ENCODE measurements around the gene PHLDB1.
A peak's percentile ranks its signal among the peaks of the same experiment; 100 is the strongest.

PHLDB1 gene

GRCh38 chr11:118606157-118606843 is 1.1 kb upstream of the PHLDB1 start:
- DNase-seq = no peak

DNA sequence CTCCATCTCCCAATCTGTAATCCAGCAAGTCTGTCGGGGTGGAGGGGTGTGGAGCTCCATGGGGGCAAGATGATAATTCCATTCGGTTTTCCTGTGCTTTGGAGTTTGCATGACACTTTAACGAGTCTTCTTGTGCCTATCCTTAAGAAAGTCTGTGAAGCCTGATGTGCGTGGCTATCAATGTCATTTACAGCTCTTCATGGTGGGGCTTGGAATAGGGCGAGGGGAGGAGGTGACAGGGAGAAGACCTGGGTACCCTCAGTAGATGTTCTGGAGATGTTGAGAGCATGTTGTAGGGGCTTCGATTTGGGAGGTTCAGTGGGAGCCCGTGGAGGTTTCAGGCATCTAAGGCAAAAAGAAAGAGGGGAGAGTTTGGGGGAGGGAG is 579 bp upstream of the PHLDB1 start:
- Histone ChIP-seq H3K23ac (ENCODE audit: low read length) (no peak overlapping the region), H2AFZ (ENCODE audit: insufficient read depth, low read length, poor library complexity) (no peak overlapping the region)
- no CpG with 5 or more reads among the region's 7 CpGs for WGBS (ENCODE audit: extremely low coverage, insufficient coverage, insufficient read length)

More at GRCh38 chr11:118606157-118606843, 1.1 kb upstream of the PHLDB1 start:
- H3K4me1 ChIP-seq (ENCODE audit: control insufficient read depth in 1 of 2, insufficient read depth in 2 of 2, low read length in 2 of 2) = peaks cover 24 to 31% of the 10 kb centered on the region in 2 experiments
- no peak overlapping the region for H4K12ac ChIP-seq (ENCODE audit: low read depth, low read length)
- no peak overlapping the region for H2AFZ ChIP-seq (ENCODE audit: insufficient read depth, low read length, poor library complexity)
- H3K4ac ChIP-seq (ENCODE audit: low read depth, low read length) = no peak overlapping the region
- H3K14ac ChIP-seq (ENCODE audit: low read length) = no peak overlapping the region
- no peak overlapping the region for H4K91ac ChIP-seq (ENCODE audit: low read depth, low read length)
- H2BK120ac ChIP-seq (ENCODE audit: insufficient read depth, low read length, poor library complexity) = no peak overlapping the region
- peaks cover 5% of the 10 kb centered on the region for H3K79me1 ChIP-seq (ENCODE audit: low read length)
- H3K4me2 ChIP-seq (ENCODE audit: low read length) = no peak overlapping the region
- H3K18ac ChIP-seq (ENCODE audit: low read length) = no peak overlapping the region
- no peak overlapping the region for H2AK5ac ChIP-seq (ENCODE audit: low read length)
- peaks cover 8% of the 10 kb centered on the region for H3K9me3 ChIP-seq (ENCODE audit: insufficient read depth, low read depth, low read length)
- H3K79me2 ChIP-seq (ENCODE audit: control insufficient read depth, insufficient read depth, low read length, poor library complexity) = no peaks in the 10 kb centered on the region
- H2BK12ac ChIP-seq (ENCODE audit: low read length) = no peak overlapping the region
- no peak overlapping the region for H3K27ac ChIP-seq (ENCODE audit: low read depth, low read length)
- H3K27me3 ChIP-seq (ENCODE audit: insufficient read depth, low read length) = peaks cover 30% of the 10 kb centered on the region
- no peak overlapping the region for H4K8ac ChIP-seq (ENCODE audit: low read depth, low read length)
- H3K4me3 ChIP-seq (ENCODE audit: low read depth, low read length) = no peak overlapping the region
- no peak overlapping the region for H2BK5ac ChIP-seq (ENCODE audit: low read depth, low read length, poor library complexity)
- WGBS (ENCODE audit: extremely low coverage, insufficient coverage, insufficient read length) = no CpG with 5 or more reads among the region's 7 CpGs
- no peak overlapping the region for H3K23ac ChIP-seq (ENCODE audit: low read length)
- H3K9ac ChIP-seq (ENCODE audit: low read length) = no peak overlapping the region
- H3K36me3 ChIP-seq (ENCODE audit: control insufficient read depth in 1 of 2, insufficient read depth in 2 of 2, low read length in 2 of 2) = peaks cover 3 to 12% of the 10 kb centered on the region in 2 experiments

GRCh38 chr11:118608360-118609227 is 1.2 kb downstream of the PHLDB1 start:
- Histone ChIP-seq H2AFZ (ENCODE audit: insufficient read depth, low read length, poor library complexity) (no peak overlapping the region), H2BK12ac (ENCODE audit: low read length) (no peak overlapping the region), H4K12ac (ENCODE audit: low read depth, low read length) (no peak overlapping the region), H3K9me3 (ENCODE audit: insufficient read depth, low read depth, low read length) (peaks cover 8% of the 10 kb centered on the region), H2BK5ac (ENCODE audit: low read depth, low read length, poor library complexity) (no peak overlapping the region), H2BK120ac (ENCODE audit: insufficient read depth, low read length, poor library complexity) (no peak overlapping the region), H3K4me2 (ENCODE audit: low read length) (peak overlapping the region; percentile 89), H4K91ac (ENCODE audit: low read depth, low read length) (no peak overlapping the region), H3K27ac (ENCODE audit: low read depth, low read length) (no peak overlapping the region), H3K4ac (ENCODE audit: low read depth, low read length) (no peak overlapping the region), H3K79me2 (ENCODE audit: control insufficient read depth, insufficient read depth, low read length, poor library complexity) (no peaks in the 10 kb centered on the region), H3K36me3 (ENCODE audit: control insufficient read depth in 1 of 2, insufficient read depth in 2 of 2, low read length in 2 of 2) (no peaks in the 10 kb centered on the region), H3K27me3 (ENCODE audit: insufficient read depth, low read length) (peaks cover 30% of the 10 kb centered on the region), H3K4me1 (ENCODE audit: control insufficient read depth in 1 of 2, insufficient read depth in 2 of 2, low read length in 2 of 2) (peaks cover 30 to 38% of the 10 kb centered on the region in 2 experiments), H3K9ac (ENCODE audit: low read length) (no peak overlapping the region), H3K18ac (ENCODE audit: low read length) (peak overlapping the region; percentile 30), H3K23ac (ENCODE audit: low read length) (peak overlapping the region; percentile 5), H3K14ac (ENCODE audit: low read length) (peak overlapping the region; percentile 41), H3K4me3 (ENCODE audit: low read depth, low read length) (peak overlapping the region; percentile 68), H3K79me1 (ENCODE audit: low read length) (peaks cover 5% of the 10 kb centered on the region), H4K8ac (ENCODE audit: low read depth, low read length) (no peak overlapping the region), H2AK5ac (ENCODE audit: low read length) (peak overlapping the region; percentile 32)
- no CpG with 5 or more reads among the region's 69 CpGs for WGBS (ENCODE audit: extremely low coverage, insufficient coverage, insufficient read length)
- DNase-seq = peak; percentile 57 to 70

More for the DNA sequence above, 579 bp upstream of the PHLDB1 start:
- Histone ChIP-seq H4K91ac (ENCODE audit: low read depth, low read length) (no peak overlapping the region), H3K27me3 (ENCODE audit: insufficient read depth, low read length) (peaks cover 30% of the 10 kb centered on the region), H3K18ac (ENCODE audit: low read length) (no peak overlapping the region), H2AK5ac (ENCODE audit: low read length) (no peak overlapping the region), H3K9me3 (ENCODE audit: insufficient read depth, low read depth, low read length) (peaks cover 8% of the 10 kb centered on the region), H3K36me3 (ENCODE audit: control insufficient read depth in 1 of 2, insufficient read depth in 2 of 2, low read length in 2 of 2) (peaks cover 3 to 8% of the 10 kb centered on the region in 2 experiments), H3K4ac (ENCODE audit: low read depth, low read length) (no peak overlapping the region), H3K9ac (ENCODE audit: low read length) (no peak overlapping the region), H2BK12ac (ENCODE audit: low read length) (no peak overlapping the region), H3K27ac (ENCODE audit: low read depth, low read length) (no peak overlapping the region), H4K12ac (ENCODE audit: low read depth, low read length) (no peak overlapping the region), H2BK5ac (ENCODE audit: low read depth, low read length, poor library complexity) (no peak overlapping the region), H3K4me1 (ENCODE audit: control insufficient read depth in 1 of 2, insufficient read depth in 2 of 2, low read length in 2 of 2) (peaks cover 24 to 32% of the 10 kb centered on the region in 2 experiments), H4K8ac (ENCODE audit: low read depth, low read length) (no peak overlapping the region), H3K4me2 (ENCODE audit: low read length) (no peak overlapping the region), H3K79me2 (ENCODE audit: control insufficient read depth, insufficient read depth, low read length, poor library complexity) (no peaks in the 10 kb centered on the region), H3K14ac (ENCODE audit: low read length) (no peak overlapping the region), H3K4me3 (ENCODE audit: low read depth, low read length) (no peak overlapping the region), H3K79me1 (ENCODE audit: low read length) (peaks cover 5% of the 10 kb centered on the region), H2BK120ac (ENCODE audit: insufficient read depth, low read length, poor library complexity) (no peak overlapping the region)
- DNase-seq = no peak

- no peak overlapping the region for H2BK5ac ChIP-seq (ENCODE audit: low read depth, low read length, poor library complexity)
- peaks cover 6% of the 10 kb centered on the region for H3K79me1 ChIP-seq (ENCODE audit: low read length)
- no peak overlapping the region for H2BK12ac ChIP-seq (ENCODE audit: low read length)
- no peak overlapping the region for H3K4ac ChIP-seq (ENCODE audit: low read depth, low read length)
- no peak overlapping the region for H2AFZ ChIP-seq (ENCODE audit: insufficient read depth, low read length, poor library complexity)
- no peaks in the 10 kb centered on the region for H3K79me2 ChIP-seq (ENCODE audit: control insufficient read depth, insufficient read depth, low read length, poor library complexity)
- peak overlapping the region; percentile 41 for H3K4me2 ChIP-seq (ENCODE audit: low read length)
- no peak overlapping the region for H4K12ac ChIP-seq (ENCODE audit: low read depth, low read length)
- peaks cover 30% of the 10 kb centered on the region for H3K27me3 ChIP-seq (ENCODE audit: insufficient read depth, low read length)
- H3K9me3 ChIP-seq (ENCODE audit: insufficient read depth, low read depth, low read length) = peaks cover 8% of the 10 kb centered on the region
- no peak overlapping the region for H3K9ac ChIP-seq (ENCODE audit: low read length)
- no peak overlapping the region for H3K27ac ChIP-seq (ENCODE audit: low read depth, low read length)
- H2AK5ac ChIP-seq (ENCODE audit: low read length) = no peak overlapping the region
- H3K23ac ChIP-seq (ENCODE audit: low read length) = peak overlapping the region; percentile 9
- no peak overlapping the region for H4K8ac ChIP-seq (ENCODE audit: low read depth, low read length)
- WGBS (ENCODE audit: extremely low coverage, insufficient coverage, insufficient read length) = no CpG with 5 or more reads among the region's 57 CpGs
- H3K14ac ChIP-seq (ENCODE audit: low read length) = no peak overlapping the region
- H2BK120ac ChIP-seq (ENCODE audit: insufficient read depth, low read length, poor library complexity) = no peak overlapping the region
- DNase-seq = no peak
- H3K4me3 ChIP-seq (ENCODE audit: low read depth, low read length) = peak overlapping the region; percentile 33
- peaks cover 32 to 41% of the 10 kb centered on the region in 2 experiments for H3K4me1 ChIP-seq (ENCODE audit: control insufficient read depth in 1 of 2, insufficient read depth in 2 of 2, low read length in 2 of 2)
- no peak overlapping the region for H3K18ac ChIP-seq (ENCODE audit: low read length)
- H3K36me3 ChIP-seq (ENCODE audit: control insufficient read depth in 1 of 2, insufficient read depth in 2 of 2, low read length in 2 of 2) = no peaks in the 10 kb centered on the region
- H4K91ac ChIP-seq (ENCODE audit: low read depth, low read length) = no peak overlapping the region
Measured at GRCh38 chr11:118609380-118610224, 2.2 kb downstream of the PHLDB1 start.
